Smooth muscle cell (in vitro differentiated cells): ENCODE data around the gene MPG. TPM values are rescaled to one million over a fixed set of nuclear protein-coding genes. Genes with fewer than 3 reads are reported as not detected.

ENCODE experiments used
- DNase-seq: peaks from one replicate; lab custom pipeline; 2025; ENCODE audit not compliant: unreplicated experiment; lab: John Stamatoyannopoulos, UW
- H2AFZ ChIP-seq: fragments of 200-600 bp; sonication (generic); 2 replicates; pipeline ENCODE4 v1.6.0; 2016; ENCODE audit warnings: antibody characterized with exemption, low read depth, mild to moderate bottlenecking
- H3F3A ChIP-seq: fragments of 200-600 bp; sonication (generic); 2 replicates; pipeline ENCODE4 v1.6.0; 2017; ENCODE audit warnings: antibody characterized with exemption, low read depth
- H3K27ac ChIP-seq: fragments of 200-600 bp; sonication (generic); 2 replicates; pipeline ENCODE4 v1.5.1; 2016; ENCODE audit warnings: low read depth, mild to moderate bottlenecking
- H3K27me3 ChIP-seq: fragments of 200-600 bp; sonication (generic); 2 replicates; pipeline ENCODE4 v1.6.1; 2016; ENCODE audit warnings: low read depth, mild to moderate bottlenecking
- H3K36me3 ChIP-seq: fragments of 200-600 bp; sonication (generic); 2 replicates; pipeline ENCODE4 v1.5.1; 2016; ENCODE audit warnings: low read depth
- H3K4me1 ChIP-seq: fragments of 200-600 bp; sonication (generic); 2 replicates; pipeline ENCODE4 v1.5.1; 2016; ENCODE audit warnings: low read depth
- H3K4me2 ChIP-seq: fragments of 200-600 bp; sonication (generic); 2 replicates; pipeline ENCODE4 v1.6.0; 2016; ENCODE audit warnings: mild to moderate bottlenecking
- H3K4me3 ChIP-seq: fragments of 200-600 bp; sonication (generic); 2 replicates; pipeline ENCODE4 v1.5.1; 2016; ENCODE audit warnings: mild to moderate bottlenecking
- H3K79me2 ChIP-seq: fragments of 200-600 bp; sonication (generic); 2 replicates; pipeline ENCODE4 v1.6.0; 2016; ENCODE audit warnings: low read depth, mild to moderate bottlenecking
- H3K9ac ChIP-seq: fragments of 200-600 bp; sonication (generic); 2 replicates; pipeline ENCODE4 v1.6.0; 2016; ENCODE audit warnings: low read depth
- H3K9me3 ChIP-seq: fragments of 200-600 bp; sonication (generic); replicated peaks from 2 replicates; pipeline ENCODE4 v1.5.1; 2016; ENCODE audit warnings: low read depth
- H4K20me1 ChIP-seq: fragments of 200-600 bp; sonication (generic); 2 replicates; pipeline ENCODE4 v1.6.0; 2016; ENCODE audit warnings: low read depth
- CTCF ChIP-seq: fragments of 200-600 bp; sonication (generic); IDR thresholded peaks from 2 replicates; pipeline ENCODE4 v1.5.1; 2017; ENCODE audit warnings: borderline replicate concordance, mild to moderate bottlenecking, antibody characterized with exemption; ENCODE audit not compliant: insufficient read depth, poor library complexity, severe bottlenecking
- WGBS: methylation state at CpG from one replicate; pipeline ENCODE4 v1.1.7; 2016; ENCODE audit warnings: low lambda C conversion rate; 5-methylcytosine and 5-hydroxymethylcytosine counted together
- polyA plus RNA-seq: library from polyadenylated mRNA; unstranded; fragments of >200 nt; fragmentation: Nextera tagmentation; extraction: Ambion mirVana; gene quantifications from 2 replicates; pipeline ENCODE4 v1.2.1, GENCODE V29; 2016
- small RNA-seq: library from RNA; depleted of rRNA; stranded (forward); fragments of <200 nt; gene quantifications from one replicate; pipeline ENCODE3, GENCODE V24; 2014
- total RNA-seq: library from RNA; depleted of rRNA; stranded (reverse); fragments of >200 nt; gene quantifications from 2 replicates; pipeline ENCODE4 v1.2.3, GENCODE V29; 2014

The MPG gene
- total and polyA plus RNA-seq, 2 experiments from 2014 or later, result 84.7 to 120 TPM

DNA sequence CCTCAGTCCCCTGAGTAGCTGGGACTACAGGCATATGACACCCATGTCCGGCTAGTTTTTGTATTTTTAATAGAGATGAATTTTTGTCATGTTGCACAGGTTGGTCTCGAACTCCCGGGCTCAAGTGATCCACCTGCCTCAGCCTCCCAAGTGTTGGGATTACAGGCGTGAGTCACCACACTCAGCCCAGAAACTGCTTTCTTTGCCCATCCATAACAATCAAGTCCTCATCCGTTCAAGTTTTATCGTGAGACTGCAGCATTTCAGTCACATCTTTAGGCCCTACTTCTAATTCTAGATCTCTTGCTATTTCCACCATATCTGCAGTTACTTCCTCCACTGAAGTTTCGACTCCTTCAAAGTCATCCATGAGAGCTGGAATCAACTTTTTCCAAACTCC lies 54.1 kb downstream of the MPG start:
- no peak overlapping the region for H3K9ac ChIP-seq
- no peaks in the 10 kb centered on the region for H3K36me3 ChIP-seq
- peaks cover 17% of the 10 kb centered on the region for H3K79me2 ChIP-seq
- TF ChIP-seq CTCF, result no peak
- H3K4me3 ChIP-seq, result no peak overlapping the region
- no peak overlapping the region for H3K4me2 ChIP-seq
- H3K9me3 ChIP-seq, result no peaks in the 10 kb centered on the region
- peaks cover under 1% of the 10 kb centered on the region for H3K4me1 ChIP-seq
- no peak overlapping the region for H3K27ac ChIP-seq
- no peak for DNase-seq
- H3F3A ChIP-seq, result no peaks in the 10 kb centered on the region
- no peak overlapping the region for H2AFZ ChIP-seq
- 91% methylated on average over 7 of the region's 7 CpGs for WGBS
- no peaks in the 10 kb centered on the region for H3K27me3 ChIP-seq
- peaks cover 58% of the 10 kb centered on the region for H4K20me1 ChIP-seq

- DNase-seq, result no peak
- no peak for TF ChIP-seq CTCF
- Histone ChIP-seq H3K4me3 (no peak overlapping the region), H3K9ac (no peak overlapping the region), H3K27ac (no peak overlapping the region), H4K20me1 (peaks cover 50% of the 10 kb centered on the region), H3K36me3 (no peaks in the 10 kb centered on the region), H3F3A (no peaks in the 10 kb centered on the region), H3K4me2 (no peak overlapping the region), H2AFZ (no peak overlapping the region), H3K4me1 (peaks cover 9% of the 10 kb centered on the region), H3K79me2 (peaks cover 23% of the 10 kb centered on the region), H3K27me3 (no peaks in the 10 kb centered on the region), H3K9me3 (no peaks in the 10 kb centered on the region)
- 97% methylated on average over 2 of the region's 2 CpGs for WGBS
Measured at GRCh38 chr16:133716-134115, 55.7 kb downstream of the MPG start.

Small RNA genes within 50 kb of the gene (small RNA-seq; reads per million reads assigned to genes)
- gene Z69720.2, result not detected

Other genes starting within 250 kb of the MPG start
- 2.1 and 2.9 TPM in 2 replicates for gene POLR3K, start 24.6 kb upstream of the MPG start, total RNA-seq
- gene POLR3K, start 24.6 kb upstream of the MPG start, polyA plus RNA-seq, result 10.5 and 11.1 TPM in 2 replicates
- 20.1 and 21.4 TPM in 2 replicates for gene SNRNP25, start 24.4 kb upstream of the MPG start, total RNA-seq
- gene SNRNP25, start 24.4 kb upstream of the MPG start, polyA plus RNA-seq, result 45.9 and 48.2 TPM in 2 replicates
- gene RHBDF1, start 5.6 kb upstream of the MPG start, total RNA-seq, result 38.2 and 41.4 TPM in 2 replicates
- gene RHBDF1, start 5.6 kb upstream of the MPG start, polyA plus RNA-seq, result 68.0 and 84.9 TPM in 2 replicates
- 4.6 and 15.5 TPM in 2 replicates for gene NPRL3, start 60.4 kb downstream of the MPG start, total RNA-seq
- 26.1 and 28.3 TPM in 2 replicates for gene NPRL3, start 60.4 kb downstream of the MPG start, polyA plus RNA-seq
- gene HBZ, start 74.4 kb downstream of the MPG start, total RNA-seq, result not detected in 2 replicates
- not detected in 2 replicates for gene HBZ, start 74.4 kb downstream of the MPG start, polyA plus RNA-seq
- not detected in 2 replicates for gene HBM, start 87.8 kb downstream of the MPG start, total RNA-seq
- gene HBM, start 87.8 kb downstream of the MPG start, polyA plus RNA-seq, result 0.40 TPM in 1 of 2 replicates, not detected in the other
- not detected in 2 replicates for gene HBA2, start 94.7 kb downstream of the MPG start, total RNA-seq
- not detected in 2 replicates for gene HBA2, start 94.7 kb downstream of the MPG start, polyA plus RNA-seq
- not detected in 2 replicates for gene HBA1, start 98.5 kb downstream of the MPG start, total RNA-seq
- not detected in 2 replicates for gene HBA1, start 98.5 kb downstream of the MPG start, polyA plus RNA-seq
- gene HBQ1, start 102.2 kb downstream of the MPG start, total RNA-seq, result not detected in 2 replicates
- not detected in 2 replicates for gene HBQ1, start 102.2 kb downstream of the MPG start, polyA plus RNA-seq
- gene LUC7L, start 151.2 kb downstream of the MPG start, total RNA-seq, result 63.3 and 70.6 TPM in 2 replicates
- gene LUC7L, start 151.2 kb downstream of the MPG start, polyA plus RNA-seq, result 56.2 and 70.2 TPM in 2 replicates
- gene FAM234A, start 156.6 kb downstream of the MPG start, total RNA-seq, result 37.3 and 83.7 TPM in 2 replicates
- 87.3 and 93.9 TPM in 2 replicates for gene FAM234A, start 156.6 kb downstream of the MPG start, polyA plus RNA-seq
- 0.04 and 2.2 TPM in 2 replicates for gene RGS11, start 197.7 kb downstream of the MPG start, total RNA-seq
- gene RGS11, start 197.7 kb downstream of the MPG start, polyA plus RNA-seq, result 3.9 TPM in 2 replicates
- 0.58 and 0.63 TPM in 2 replicates for gene ARHGDIG, start 202.4 kb downstream of the MPG start, total RNA-seq
- 2.9 and 4.7 TPM in 2 replicates for gene ARHGDIG, start 202.4 kb downstream of the MPG start, polyA plus RNA-seq
- gene PDIA2, start 204.9 kb downstream of the MPG start, total RNA-seq, result 0.18 TPM in 1 of 2 replicates, not detected in the other
- 0.43 and 0.86 TPM in 2 replicates for gene PDIA2, start 204.9 kb downstream of the MPG start, polyA plus RNA-seq